HepG2 (cell line): Measurements from ENCODE around the gene NFX1. TPM values are rescaled to one million over a fixed set of nuclear protein-coding genes. Genes with fewer than 3 reads are reported as not detected.
A peak's percentile ranks its signal among the peaks of the same experiment; 100 is the strongest.

Source experiments
- ATAD3A ChIP-seq: sonication (generic); formaldehyde crosslinking; IDR thresholded peaks from 2 replicates; pipeline ENCODE4 v1.4.0; 2020; ENCODE audit warnings: missing genetic modification reagents
- ATF6 ChIP-seq: sonication (generic); formaldehyde crosslinking; conservative IDR thresholded peaks from 2 replicates; pipeline ENCODE4 v1.4.0; 2020; ENCODE audit warnings: missing genetic modification reagents
- BRCA1 ChIP-seq: sonication (generic); formaldehyde crosslinking; IDR thresholded peaks from 2 replicates; pipeline ENCODE4 v1.4.0; 2020; ENCODE audit warnings: missing genetic modification reagents
- FOXC1 ChIP-seq: sonication (generic); formaldehyde crosslinking; IDR thresholded peaks from 2 replicates; pipeline ENCODE4 v1.8.0; 2022; ENCODE audit warnings: mild to moderate bottlenecking, missing genetic modification reagents, borderline replicate concordance
- KDM6A ChIP-seq: IDR thresholded peaks from 2 replicates; pipeline ENCODE4 v1.6.1; 2016; ENCODE audit warnings: low read depth
- NR3C1 ChIP-seq: sonication (generic); formaldehyde crosslinking; IDR thresholded peaks from 2 replicates; pipeline ENCODE4 v1.4.0; 2020; ENCODE audit warnings: missing genetic modification reagents
- PHF5A ChIP-seq: IDR thresholded peaks from one replicate; pipeline ENCODE4 v1.6.1; 2018; ENCODE audit warnings: low read depth, missing genetic modification reagents; ENCODE audit not compliant: unreplicated experiment
- POLR2AphosphoS5 ChIP-seq: IDR thresholded peaks from 2 replicates; pipeline ENCODE4 v1.6.1; 2012; ENCODE audit warnings: low read depth, low read length
- PRMT3 ChIP-seq: sonication (generic); formaldehyde crosslinking; IDR thresholded peaks from 2 replicates; pipeline ENCODE4 v1.8.1; 2022; ENCODE audit warnings: low read depth, mild to moderate bottlenecking, moderate library complexity, missing genetic modification reagents, borderline replicate concordance
- RARA ChIP-seq: IDR thresholded peaks from 2 replicates; pipeline ENCODE4 v1.6.1; 2016; ENCODE audit warnings: missing genetic modification reagents, missing compliant biosample characterization
- RERE ChIP-seq: IDR thresholded peaks from 2 replicates; pipeline ENCODE4 v1.6.1; 2016; ENCODE audit warnings: low read depth, missing genetic modification reagents, missing compliant biosample characterization
- TCF12 ChIP-seq, 2 experiments: fragments of 450-650 bp in 1 of 2; sonication (generic) in 1 of 2; formaldehyde crosslinking in 1 of 2; IDR thresholded peaks; 2 replicates each; pipeline versions ENCODE4 v1.6.1 to v1.8.0; 2017 to 2022; ENCODE audit warnings: antibody characterized with exemption in 1 of 2, mild to moderate bottlenecking in 1 of 2, missing genetic modification reagents in 1 of 2, moderate library complexity in 1 of 2
- WIZ ChIP-seq: sonication (generic); formaldehyde crosslinking; IDR thresholded peaks from 2 replicates; pipeline ENCODE4 v1.5.1; 2020; ENCODE audit warnings: mild to moderate bottlenecking, missing genetic modification reagents
- ZFP36L2 ChIP-seq: sonication (generic); formaldehyde crosslinking; IDR thresholded peaks from 2 replicates; pipeline ENCODE4 v1.4.0; 2020; ENCODE audit warnings: missing genetic modification reagents
- ZFP90 ChIP-seq: sonication (generic); formaldehyde crosslinking; IDR thresholded peaks from 2 replicates; pipeline ENCODE4 v1.8.0; 2022; ENCODE audit warnings: missing genetic modification reagents, mild to moderate bottlenecking, inconsistent platforms, borderline replicate concordance
- ZNF12 ChIP-seq: sonication (generic); formaldehyde crosslinking; IDR thresholded peaks from 2 replicates; pipeline ENCODE4 v1.5.0; 2020; ENCODE audit warnings: missing genetic modification reagents
- ZNF30 ChIP-seq: sonication (generic); formaldehyde crosslinking; IDR thresholded peaks from 2 replicates; pipeline ENCODE4 v1.5.0; 2020; ENCODE audit warnings: mild to moderate bottlenecking, missing genetic modification reagents
- ZNF33B ChIP-seq: sonication (generic); formaldehyde crosslinking; IDR thresholded peaks from 2 replicates; pipeline ENCODE4 v1.5.1; 2020; ENCODE audit warnings: mild to moderate bottlenecking, missing genetic modification reagents
- ZNF619 ChIP-seq: sonication (generic); formaldehyde crosslinking; IDR thresholded peaks from 2 replicates; pipeline ENCODE4 v1.4.0; 2020; ENCODE audit warnings: mild to moderate bottlenecking, missing genetic modification reagents
- ZNF746 ChIP-seq: sonication (generic); formaldehyde crosslinking; IDR thresholded peaks from 2 replicates; pipeline ENCODE4 v1.8.0; 2022; ENCODE audit warnings: mild to moderate bottlenecking, missing genetic modification reagents
- ZNF776 ChIP-seq: sonication (generic); formaldehyde crosslinking; IDR thresholded peaks from 2 replicates; pipeline ENCODE4 v1.4.0; 2020; ENCODE audit warnings: mild to moderate bottlenecking, missing genetic modification reagents
- ZNF839 ChIP-seq: sonication (generic); formaldehyde crosslinking; IDR thresholded peaks from 2 replicates; pipeline ENCODE4 v1.4.0; 2020; ENCODE audit warnings: missing genetic modification reagents, mild to moderate bottlenecking, borderline replicate concordance
- ZNF850 ChIP-seq: sonication (generic); formaldehyde crosslinking; conservative IDR thresholded peaks from 2 replicates; pipeline ENCODE4 v1.9.0; 2021; ENCODE audit warnings: mild to moderate bottlenecking, missing genetic modification reagents
- polyA plus RNA-seq, 8 experiments: library from polyadenylated mRNA; depleted of rRNA in 3 of 8; stranded (reverse) in 7 of 8; unstranded in 1 of 8; fragments of >200 nt; fragmentation: Illumina TruSeq in 4 of 8; extraction: Trizol in 4 of 8; gene quantifications; 2 replicates each; pipeline versions ENCODE4 v1.2.1 to v1.2.3, GENCODE V29; 2011 to 2016; ENCODE audit warnings: low read depth in 4 of 8, missing spikeins in 1 of 8, mixed read lengths in 1 of 8; ENCODE audit not compliant: insufficient read depth in 1 of 8
- total RNA-seq, 5 experiments: library from RNA; depleted of rRNA; stranded (reverse); fragments of >200 nt; fragmentation: Illumina TruSeq; extraction: Trizol; gene quantifications; 2 replicates each; pipeline ENCODE4 v1.2.3, GENCODE V29; 2016; ENCODE audit warnings: low read depth in 1 of 5

Gene NFX1
- total and polyA plus RNA-seq, 2 of the 13 experiments (the other 11 are each of a cell fraction or from before 2014, with no cell fraction given): 23.9 to 27.5 TPM

GRCh38 chr9:33290247-33291030, at the start of gene NFX1 (continued):
- TF ChIP-seq FOXC1 (CRISPR knock-in tag) (peak; percentile 74; the same call in 1 of the 2 replicates), WIZ (CRISPR knock-in tag) (peak; percentile 67; the same call in 1 of the 2 replicates), ZFP36L2 (CRISPR knock-in tag) (no peak), RERE (CRISPR knock-in tag) (peak; percentile 13; the same call in 1 of the 2 replicates), BRCA1 (peak; percentile 83; the same call in 1 of the 2 replicates), KDM6A (CRISPR knock-in tag) (no peak), ZNF839 (CRISPR knock-in tag) (0 out of 2 replicates have a peak, but pooled peaks have one; percentile 30), ZNF12 (CRISPR knock-in tag) (peak; percentile 45), ZFP90 (no peak; the same call in none of the 2 replicates), ATF6 (no peak), ATAD3A (CRISPR knock-in tag) (no peak), TCF12 (IDR thresholded peaks at IDR 0.05) (no peak), TCF12 (CRISPR knock-in tag; IDR thresholded peaks at IDR 0.05) (peak; percentile 87; the same call in 1 of the 2 replicates), ZNF30 (CRISPR knock-in tag) (no peak), RARA (CRISPR knock-in tag) (peak; percentile 56; the same call in 1 of the 2 replicates), ZNF619 (CRISPR knock-in tag) (no peak), ZNF746 (CRISPR knock-in tag) (peak; percentile 35), PRMT3 (CRISPR knock-in tag) (0 out of 2 replicates have a peak, but pooled peaks have one; percentile 57), POLR2AphosphoS5 (peak; percentile 86), NR3C1 (no peak), ZNF33B (CRISPR knock-in tag) (peak; percentile 93; the same call in 1 of the 2 replicates), ZNF850 (0 out of 2 replicates have a peak, but pooled peaks have one; percentile 38), PHF5A (CRISPR knock-in tag) (no peak), ZNF776 (CRISPR knock-in tag) (peak; percentile 82)
